Kidney epithelial cell (primary cell): ENCODE measurements around the gene FUBP3. TPM values are rescaled to one million over a fixed set of nuclear protein-coding genes. Genes with fewer than 3 reads are reported as not detected.
"Not testable (repeated sequence)": the region's sequence is repeated elsewhere in the genome, so short reads cannot be mapped to it uniquely, and the experiment has no call there.

ENCODE experiments used
- DNase-seq: peaks from one replicate; pipeline ENCODE4 v3.0.0-alpha.2; 2010; ENCODE audit warnings: low read depth
- H3K27me3 ChIP-seq: 2 replicates; pipeline ENCODE4 v1.6.0; 2011; ENCODE audit warnings: low read length; ENCODE audit not compliant: control insufficient read depth, insufficient read depth
- H3K36me3 ChIP-seq: 2 replicates; pipeline ENCODE4 v1.5.1; 2011; ENCODE audit warnings: low read length; ENCODE audit not compliant: control insufficient read depth, insufficient read depth
- H3K4me3 ChIP-seq: 2 replicates; pipeline ENCODE4 v1.5.1; 2011; ENCODE audit warnings: low read depth, mild to moderate bottlenecking, control low read depth, low read length
- CTCF ChIP-seq: IDR thresholded peaks from 2 replicates; pipeline ENCODE4 v1.5.1; 2011; ENCODE audit warnings: mild to moderate bottlenecking, moderate library complexity, low read length, control low read depth, inconsistent platforms; ENCODE audit not compliant: insufficient read depth, poor library complexity, severe bottlenecking
- total RNA-seq: library from RNA; depleted of rRNA; stranded (reverse); fragments of >200 nt; gene quantifications from 2 replicates; pipeline ENCODE4 v1.2.3, GENCODE V29; 2015

The FUBP3 gene
- total RNA-seq, 1 donor from 2014 or later: 49.5 TPM

GRCh38 chr9:130682421-130683121 is 103.2 kb downstream of the FUBP3 start:
- peaks cover 21% of the 10 kb centered on the region for H3K27me3 ChIP-seq
- no peaks in the 10 kb centered on the region for H3K36me3 ChIP-seq
- H3K4me3 ChIP-seq: no peak overlapping the region
- DNase-seq: no peak
- peak; percentile 83 for TF ChIP-seq CTCF

GRCh38 chr9:130685104-130685503 is 105.7 kb downstream of the FUBP3 start:
- H3K36me3 ChIP-seq: no peaks in the 10 kb centered on the region
- DNase-seq: no peak
- no peak for TF ChIP-seq CTCF
- H3K4me3 ChIP-seq: no peak overlapping the region
- H3K27me3 ChIP-seq: peaks cover 11% of the 10 kb centered on the region

- H3K36me3 ChIP-seq, H3K4me3 ChIP-seq, H3K27me3 ChIP-seq, DNase-seq: not testable (repeated sequence)
These were observed 106.6 kb downstream of the FUBP3 start for GRCh38 chr9:130685945-130686344.

- no peak for DNase-seq
- no peak for TF ChIP-seq CTCF
- Histone ChIP-seq H3K27me3 (no peaks in the 10 kb centered on the region), H3K4me3 (no peak overlapping the region), H3K36me3 (no peaks in the 10 kb centered on the region)
These were observed 108.2 kb downstream of the FUBP3 start for GRCh38 chr9:130687615-130688014.

Other genes starting within 250 kb of the FUBP3 start
- 45.6 and 50.8 TPM in 2 replicates for gene ASS1, start 134.6 kb upstream of the FUBP3 start, total RNA-seq
- gene PRDM12, start 85.0 kb downstream of the FUBP3 start, total RNA-seq: 0.07 and 0.13 TPM in 2 replicates
- gene EXOSC2, start 114.2 kb downstream of the FUBP3 start, total RNA-seq: 20.6 and 24.9 TPM in 2 replicates